Limb (tissue), 2 donors: ENCODE results near the gene KLHL25.

ENCODE experiments used
- DNase-seq, 2 donors: peaks; one replicate each; pipeline ENCODE4 v3.0.0-alpha.2; 2016; ENCODE audit errors: extremely low spot score in 2 of 2

Gene KLHL25

DNA sequence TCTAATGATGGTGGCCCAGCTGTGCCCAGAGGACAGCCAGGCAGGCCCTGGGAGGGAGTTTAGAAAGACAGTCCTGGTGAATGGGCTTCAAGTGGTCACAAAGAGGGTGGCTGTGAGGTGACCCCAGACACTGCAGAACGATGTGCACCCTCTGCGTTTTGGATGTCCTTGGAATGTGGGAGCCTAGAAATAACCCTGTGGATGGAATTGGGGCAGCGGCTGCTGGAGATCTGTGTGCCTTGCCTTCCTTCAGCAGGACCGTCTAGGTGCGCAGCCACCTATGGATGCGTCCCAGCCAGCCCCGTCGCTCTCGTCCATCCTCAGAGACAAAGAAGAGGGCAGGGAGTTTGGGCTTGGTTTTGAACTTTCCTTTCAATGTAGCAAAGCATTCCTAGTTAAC lies 46.5 kb downstream of the KLHL25 start:
- DNase-seq = no peak

GRCh38 chr15:85746641-85747040 lies 48.1 kb downstream of the KLHL25 start:
- no peak for DNase-seq

GRCh38 chr15:85745525-85746150 lies 49.1 kb downstream of the KLHL25 start:
- DNase-seq = no peak

DNA sequence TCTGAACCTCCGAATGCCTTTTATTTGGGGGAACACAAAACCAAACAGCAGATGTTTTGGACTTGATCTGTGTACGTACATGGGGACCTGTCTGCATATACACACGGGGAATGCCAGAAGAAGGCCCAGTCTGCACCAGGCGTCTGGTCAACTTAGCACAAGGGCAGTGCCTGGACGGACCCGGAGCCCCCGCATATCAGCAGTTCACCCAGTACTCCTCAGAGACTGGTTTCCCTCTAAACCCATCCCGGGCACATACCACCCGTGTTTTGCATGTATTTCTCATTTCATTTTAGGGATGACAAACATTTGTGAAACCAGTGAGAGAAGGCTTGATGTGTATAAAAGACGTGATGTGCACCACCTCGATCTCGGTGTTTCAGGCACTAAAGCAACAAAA lies 49.7 kb downstream of the KLHL25 start:
- DNase-seq = no peak

- no peak for DNase-seq
Observed at GRCh38 chr15:85744579-85744978, 50.1 kb downstream of the KLHL25 start.

DNA sequence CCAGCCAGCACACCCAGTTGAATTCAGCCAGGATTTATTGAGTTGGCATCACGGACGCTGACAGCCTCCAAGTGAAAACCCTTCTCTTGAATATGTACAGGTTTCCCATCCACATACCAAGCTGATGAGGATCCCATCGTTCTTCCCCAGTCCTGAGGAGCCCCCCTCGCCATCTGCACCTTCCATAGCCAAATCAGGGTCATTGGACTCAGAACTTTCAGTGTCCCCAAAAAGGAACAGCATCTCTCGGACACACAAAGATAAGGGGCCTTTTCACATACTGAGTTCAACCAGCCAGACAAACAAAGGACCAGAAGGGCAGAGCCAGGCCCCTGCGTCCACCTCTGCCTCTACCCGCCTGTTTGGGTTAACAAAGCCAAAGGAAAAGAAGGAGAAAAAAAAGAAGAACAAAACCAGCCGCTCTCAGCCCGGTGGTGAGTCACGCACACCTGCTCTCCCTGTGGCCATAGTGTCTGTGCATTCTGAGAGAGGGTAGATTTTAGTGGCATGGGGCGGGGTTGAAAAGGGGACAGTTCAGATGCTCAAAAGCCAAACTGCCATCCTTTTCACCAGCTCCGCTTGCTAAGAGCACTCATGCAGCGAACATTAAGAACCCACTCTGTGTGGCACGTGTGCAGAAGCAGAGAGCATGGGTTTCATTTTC lies 51.2 kb downstream of the KLHL25 start:
- no peak for DNase-seq

DNA sequence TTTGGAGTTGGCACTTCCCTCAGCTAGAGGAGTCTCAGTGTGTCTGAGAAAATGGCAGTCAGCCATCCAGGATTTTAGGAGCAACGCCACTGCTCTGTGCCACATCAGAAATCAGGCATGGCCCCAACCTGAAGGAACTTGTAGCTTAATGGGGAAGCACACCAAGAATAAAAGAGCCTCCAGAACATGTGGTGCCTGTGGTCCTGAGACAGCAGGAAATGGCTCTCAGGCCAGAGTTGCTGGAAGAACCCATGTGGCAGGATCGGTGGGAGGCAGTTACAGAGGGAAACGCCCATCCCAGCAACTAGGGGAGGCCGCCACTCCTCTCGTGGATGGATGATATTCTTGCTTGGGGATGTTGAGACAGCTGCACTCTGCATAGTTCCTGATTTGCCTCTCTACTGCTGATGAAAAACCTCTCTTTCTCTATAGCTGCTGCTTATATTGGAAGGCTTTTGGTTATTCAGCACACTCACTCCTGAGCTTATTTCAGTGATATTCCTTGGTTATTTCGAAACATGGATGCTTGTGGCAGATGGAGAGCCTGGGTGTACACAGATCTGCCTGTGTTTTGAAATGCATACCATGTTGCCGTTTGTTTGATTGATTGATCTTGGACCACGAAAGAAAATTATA lies 52.4 kb downstream of the KLHL25 start:
- DNase-seq = peak in 1 of 2 donors; percentile 47

DNA sequence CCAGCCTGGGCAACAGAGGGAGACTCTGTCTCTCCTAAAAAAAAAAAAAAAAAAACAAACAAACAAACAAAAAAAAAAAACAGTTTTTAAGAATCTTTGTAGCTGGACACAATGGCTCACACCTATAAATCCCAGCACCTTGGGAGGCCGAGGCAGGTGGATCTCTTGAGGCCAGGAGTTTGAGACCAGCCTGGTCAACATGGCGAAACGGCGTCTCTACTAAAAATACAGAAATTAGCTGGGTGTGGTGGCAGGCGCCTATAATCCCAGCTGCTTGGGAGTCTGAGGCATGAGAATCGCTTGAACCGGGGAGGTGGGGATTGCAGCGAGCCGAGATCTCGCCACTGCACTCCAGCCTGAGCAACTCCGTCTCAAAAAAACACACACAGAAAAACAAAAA lies 53.1 kb downstream of the KLHL25 start:
- no peak for DNase-seq

DNA sequence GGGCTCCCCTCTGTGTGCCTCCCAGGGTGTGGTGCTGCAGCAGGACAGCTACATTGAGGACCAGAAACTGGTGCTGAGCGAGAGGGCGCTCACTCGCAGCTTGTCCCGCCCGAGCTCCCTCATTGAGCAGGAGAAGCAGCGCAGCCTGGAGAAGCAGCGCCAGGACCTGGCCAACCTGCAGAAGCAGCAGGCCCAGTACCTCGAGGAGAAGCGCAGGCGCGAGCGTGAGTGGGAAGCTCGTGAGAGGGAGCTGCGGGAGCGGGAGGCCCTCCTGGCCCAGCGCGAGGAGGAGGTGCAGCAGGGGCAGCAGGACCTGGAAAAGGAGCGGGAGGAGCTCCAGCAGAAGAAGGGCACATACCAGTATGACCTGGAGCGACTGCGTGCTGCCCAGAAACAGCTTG lies 53.7 kb downstream of the KLHL25 start:
- no peak for DNase-seq

DNA sequence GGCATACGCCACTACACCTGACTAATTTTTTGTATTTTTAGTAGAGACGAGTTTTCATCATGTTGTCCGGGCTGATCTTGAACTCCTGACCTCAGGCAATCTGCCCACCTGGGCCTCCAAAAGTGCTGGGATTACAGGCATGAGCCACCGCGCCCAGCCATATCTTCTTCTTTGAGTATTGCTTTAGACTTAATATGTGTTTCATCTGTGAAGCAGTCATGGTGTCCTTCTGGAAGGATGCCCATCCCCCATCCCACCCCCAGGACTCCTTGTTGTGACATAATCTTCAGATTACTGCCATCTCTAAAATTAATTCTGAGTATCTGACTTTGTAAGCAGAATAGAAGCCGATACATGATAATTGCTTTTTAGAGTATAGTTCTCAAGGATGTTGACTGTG lies 57.7 kb downstream of the KLHL25 start:
- DNase-seq = no peak

DNA sequence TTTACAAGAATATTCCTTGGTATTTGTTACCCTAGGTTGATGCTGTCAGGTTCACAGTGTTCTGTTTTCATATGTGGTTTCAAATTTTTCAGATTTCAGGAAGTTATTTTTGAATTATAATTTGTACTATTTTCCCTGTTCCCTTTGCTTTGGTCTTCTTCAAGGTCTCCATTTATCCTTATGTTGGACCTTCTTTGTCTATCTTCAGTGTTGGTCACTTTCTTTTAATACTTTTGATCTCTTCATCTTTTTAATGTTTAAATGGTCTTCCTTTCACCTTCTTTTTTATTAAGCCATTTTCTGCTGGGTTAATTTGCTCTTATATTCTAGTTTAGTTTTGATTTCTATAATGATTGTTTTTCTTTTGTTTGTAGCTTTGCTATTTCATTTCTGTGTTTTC lies 61.3 kb downstream of the KLHL25 start:
- no peak for DNase-seq

DNA sequence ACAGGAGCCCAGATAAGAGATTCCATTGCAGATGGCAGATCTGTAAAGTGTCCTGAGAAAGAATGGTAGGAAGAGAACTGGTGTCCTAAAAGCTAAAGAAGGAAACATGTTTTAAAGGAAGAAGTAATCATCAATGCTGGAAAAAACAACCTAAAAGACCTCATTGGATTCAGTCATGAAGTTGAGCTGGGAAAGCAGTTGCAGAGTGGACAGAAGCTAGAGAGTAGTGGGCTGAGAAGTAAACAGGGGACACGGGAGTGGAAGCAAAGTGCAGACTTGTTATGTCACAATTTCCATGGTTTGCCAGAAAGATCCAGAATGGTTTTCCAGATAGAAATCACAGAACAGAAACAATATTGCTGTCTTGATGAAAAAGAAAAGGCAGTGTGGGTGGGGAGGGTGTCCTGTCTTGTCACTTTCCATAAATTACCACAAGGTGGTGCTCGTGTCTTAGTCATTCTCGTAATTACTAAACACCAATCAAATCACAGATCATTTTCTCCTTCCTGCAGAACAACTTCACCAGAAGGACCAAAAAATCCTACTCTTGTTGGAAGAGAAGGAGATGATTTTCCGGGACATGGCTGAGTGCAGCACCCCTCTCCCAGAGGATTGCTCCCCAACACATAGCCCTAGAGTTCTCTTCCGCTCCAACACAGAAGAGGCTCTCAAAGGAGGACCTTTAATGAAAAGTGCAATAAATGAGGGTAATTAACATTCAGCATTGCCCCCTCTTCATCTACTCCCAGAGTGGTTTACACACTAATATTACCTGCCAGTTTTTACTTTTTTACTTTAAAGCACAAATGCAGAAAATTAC lies 64.5 kb downstream of the KLHL25 start:
- DNase-seq = peak; percentile 46 to 71

DNA sequence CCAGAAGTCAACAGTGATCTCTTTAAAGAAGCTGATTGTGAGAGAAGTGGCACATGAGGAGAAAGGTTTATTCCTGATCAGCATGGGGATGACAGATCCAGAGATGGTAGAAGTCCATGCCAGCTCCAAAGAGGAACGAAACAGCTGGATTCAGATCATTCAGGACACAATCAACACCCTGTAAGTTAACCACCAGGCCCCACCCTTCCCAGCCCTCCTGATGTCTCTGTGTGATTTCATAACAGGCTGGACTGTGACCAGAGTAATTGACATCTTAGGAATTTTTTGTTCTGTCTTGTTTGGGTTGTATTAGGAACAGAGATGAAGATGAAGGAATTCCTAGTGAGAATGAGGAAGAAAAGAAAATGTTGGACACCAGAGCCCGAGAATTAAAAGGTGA lies 67.7 kb downstream of the KLHL25 start:
- DNase-seq = no peak

GRCh38 chr15:85726454-85726853 lies 68.3 kb downstream of the KLHL25 start:
- no peak for DNase-seq

DNA sequence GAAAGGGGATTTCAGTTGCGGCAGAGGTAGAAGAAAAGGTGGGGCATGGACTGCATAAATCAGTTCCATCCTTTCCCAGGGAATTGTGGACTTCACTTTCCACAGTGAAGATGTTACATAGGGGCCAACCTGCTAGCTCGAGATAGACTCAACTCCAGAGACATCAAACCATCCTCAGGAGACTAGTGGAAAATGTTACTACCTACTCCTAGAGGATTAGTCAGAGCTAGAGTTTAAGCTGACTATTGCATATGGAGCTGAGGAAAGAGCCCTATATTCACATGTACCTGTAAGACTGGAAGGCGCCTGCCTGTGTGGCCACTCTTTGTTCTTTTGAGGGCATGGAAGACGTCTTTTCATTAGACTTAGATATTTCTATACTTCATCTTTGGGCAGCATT lies 69.2 kb downstream of the KLHL25 start:
- no peak for DNase-seq

GRCh38 chr15:85725019-85725418 lies 69.7 kb downstream of the KLHL25 start:
- no peak for DNase-seq

- no peak for DNase-seq
Observed at GRCh38 chr15:85723960-85724945, 70.5 kb downstream of the KLHL25 start.

GRCh38 chr15:85722374-85723152 lies 72.2 kb downstream of the KLHL25 start:
- no peak for DNase-seq

DNA sequence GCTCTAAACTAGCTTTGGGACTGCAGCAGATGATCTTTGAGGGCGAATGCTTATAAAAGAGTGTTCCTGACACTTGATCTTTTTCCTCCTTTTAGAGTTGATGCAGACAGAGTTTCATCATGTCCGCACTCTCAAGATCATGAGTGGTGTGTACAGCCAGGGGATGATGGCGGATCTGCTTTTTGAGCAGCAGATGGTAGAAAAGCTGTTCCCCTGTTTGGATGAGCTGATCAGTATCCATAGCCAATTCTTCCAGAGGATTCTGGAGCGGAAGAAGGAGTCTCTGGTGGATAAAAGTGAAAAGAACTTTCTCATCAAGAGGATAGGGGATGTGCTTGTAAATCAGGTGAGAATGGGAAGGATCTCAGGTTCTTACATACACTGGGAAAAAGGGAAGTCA lies 75.7 kb downstream of the KLHL25 start:
- DNase-seq = no peak

- no peak for DNase-seq
Observed at GRCh38 chr15:85718271-85718971, 76.3 kb downstream of the KLHL25 start.
